Peyer's patch (tissue), 4 donors: ENCODE measurements around the gene PTPRJ.

Source experiments
- CTCF ChIP-seq, 6 experiments: fragments of 450-650 bp in 4 of 6; fragments of 200-600 bp in 2 of 6; sonication (generic) in 1 of 6; IDR thresholded peaks; one replicate each; pipeline ENCODE4 v1.5.1; 2017 to 2019; ENCODE audit warnings: antibody characterized with exemption in 6 of 6, mild to moderate bottlenecking in 3 of 6, moderate library complexity in 1 of 6
- POLR2A ChIP-seq, 2 donors: fragments of 450-650 bp; IDR thresholded peaks; one replicate each; pipeline ENCODE4 v1.5.1; 2017; ENCODE audit warnings: antibody characterized with exemption in 2 of 2, mild to moderate bottlenecking in 2 of 2, moderate library complexity in 2 of 2

GRCh38 chr11:48165426-48165825 lies 185.1 kb downstream of the PTPRJ start:
- no peak for TF ChIP-seq CTCF (IDR thresholded peaks at IDR 0.05)
- TF ChIP-seq POLR2A (IDR thresholded peaks at IDR 0.05) = no peak
